ENCODE results near the gene SMARCA5.

The SMARCA5 gene

GRCh38 chr4:143539670-143540023 is 26.1 kb downstream of the SMARCA5 start:
- no peak for DNase-seq

DNA sequence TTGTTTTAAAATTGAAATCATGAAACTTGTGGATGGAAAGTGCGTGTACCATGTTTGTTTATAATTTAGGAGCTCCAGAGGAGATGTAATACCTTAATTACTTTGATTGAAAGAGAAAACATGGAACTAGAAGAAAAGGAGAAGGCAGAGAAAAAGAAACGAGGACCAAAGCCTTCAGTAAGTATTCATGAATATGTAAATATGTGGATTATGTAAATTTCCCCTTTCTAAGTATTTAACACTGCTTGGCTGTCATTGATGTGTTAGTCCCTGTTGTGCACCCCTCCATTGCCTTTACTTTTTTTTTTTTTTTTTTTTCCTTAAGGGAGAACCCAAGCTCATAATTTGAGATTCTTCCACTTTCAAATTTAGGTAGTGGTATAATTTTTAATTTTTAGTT is 36.4 kb downstream of the SMARCA5 start:
- DNase-seq = no peak

DNA sequence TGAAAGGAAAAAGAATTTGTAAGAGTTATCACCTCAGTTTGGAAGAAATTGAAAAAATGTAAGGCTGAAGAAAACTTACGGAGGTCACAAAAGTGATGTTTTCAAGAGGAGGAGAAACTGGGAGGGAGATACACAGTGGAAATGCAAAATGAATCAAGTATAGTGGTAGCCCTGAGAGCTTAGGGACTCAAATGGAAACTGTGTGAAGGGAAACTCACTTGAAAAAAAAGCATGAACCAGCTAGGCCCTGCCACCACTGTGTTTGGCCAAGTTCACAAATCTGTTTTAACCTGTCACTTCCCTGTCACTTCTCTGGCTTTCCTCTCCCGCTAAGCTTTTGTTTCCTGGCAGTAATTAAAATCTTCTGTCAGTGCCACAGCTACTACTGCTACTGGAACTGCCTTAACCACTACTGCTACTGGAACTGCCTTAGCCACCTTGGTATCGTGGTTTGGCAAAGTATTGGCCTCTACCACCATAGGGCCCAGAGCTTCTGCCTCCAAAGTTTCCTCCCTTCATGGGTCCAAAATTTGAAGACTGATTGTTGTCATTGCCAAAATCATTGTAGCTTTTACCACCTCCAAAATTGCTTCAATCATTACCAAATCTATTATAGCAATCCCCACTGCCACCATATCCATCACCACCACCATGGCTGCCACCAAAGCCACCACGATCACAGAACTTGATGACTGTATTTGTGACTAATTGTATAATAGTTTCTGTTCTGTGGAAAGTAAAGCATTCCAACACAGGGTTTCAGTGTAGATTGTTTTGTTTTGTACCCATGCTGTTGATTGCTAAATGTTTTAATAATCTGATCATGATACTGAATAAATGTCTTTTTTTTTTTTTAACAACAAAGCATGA is 41.5 kb downstream of the SMARCA5 start:
- no peak for DNase-seq

DNA sequence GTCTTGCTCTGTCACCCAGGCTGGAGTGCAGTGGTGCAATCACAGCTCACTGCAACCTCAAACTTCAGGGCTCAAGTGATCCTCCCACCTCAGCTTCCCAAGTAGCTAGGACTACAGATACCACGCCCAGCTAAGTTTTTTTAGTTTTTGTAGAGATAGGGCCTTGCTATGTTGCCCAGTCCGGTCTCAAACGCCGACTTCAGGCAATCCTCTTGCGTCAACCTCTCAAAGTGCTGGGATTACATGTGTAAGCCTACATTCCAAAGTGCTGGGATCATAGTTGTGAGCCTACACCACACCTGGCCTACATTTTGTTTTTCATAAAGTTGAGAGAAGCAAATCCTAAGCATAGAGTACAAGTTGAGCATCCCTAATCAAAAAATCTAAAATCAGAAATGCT is 42.2 kb downstream of the SMARCA5 start:
- no peak for DNase-seq

DNA sequence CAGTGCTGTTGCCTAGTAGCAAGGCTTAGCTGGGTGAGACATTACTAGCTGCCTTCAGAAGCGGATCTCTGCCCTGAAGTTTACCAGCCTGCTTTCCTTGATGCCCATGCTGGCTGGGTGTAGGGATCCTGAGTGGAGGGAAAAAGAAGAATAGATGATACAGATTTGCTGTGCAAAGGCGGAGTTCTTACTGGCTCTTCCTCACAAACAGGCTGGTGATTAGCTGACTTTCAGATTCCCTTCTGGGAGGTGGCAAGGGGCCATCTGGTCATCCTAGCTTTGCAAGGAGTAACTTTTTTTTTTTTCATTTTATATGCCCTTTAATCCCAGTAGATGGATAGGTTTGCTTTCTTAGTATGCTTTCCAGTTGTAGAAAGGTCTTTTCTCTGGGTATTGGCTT is 44.8 kb downstream of the SMARCA5 start:
- DNase-seq = no peak

DNA sequence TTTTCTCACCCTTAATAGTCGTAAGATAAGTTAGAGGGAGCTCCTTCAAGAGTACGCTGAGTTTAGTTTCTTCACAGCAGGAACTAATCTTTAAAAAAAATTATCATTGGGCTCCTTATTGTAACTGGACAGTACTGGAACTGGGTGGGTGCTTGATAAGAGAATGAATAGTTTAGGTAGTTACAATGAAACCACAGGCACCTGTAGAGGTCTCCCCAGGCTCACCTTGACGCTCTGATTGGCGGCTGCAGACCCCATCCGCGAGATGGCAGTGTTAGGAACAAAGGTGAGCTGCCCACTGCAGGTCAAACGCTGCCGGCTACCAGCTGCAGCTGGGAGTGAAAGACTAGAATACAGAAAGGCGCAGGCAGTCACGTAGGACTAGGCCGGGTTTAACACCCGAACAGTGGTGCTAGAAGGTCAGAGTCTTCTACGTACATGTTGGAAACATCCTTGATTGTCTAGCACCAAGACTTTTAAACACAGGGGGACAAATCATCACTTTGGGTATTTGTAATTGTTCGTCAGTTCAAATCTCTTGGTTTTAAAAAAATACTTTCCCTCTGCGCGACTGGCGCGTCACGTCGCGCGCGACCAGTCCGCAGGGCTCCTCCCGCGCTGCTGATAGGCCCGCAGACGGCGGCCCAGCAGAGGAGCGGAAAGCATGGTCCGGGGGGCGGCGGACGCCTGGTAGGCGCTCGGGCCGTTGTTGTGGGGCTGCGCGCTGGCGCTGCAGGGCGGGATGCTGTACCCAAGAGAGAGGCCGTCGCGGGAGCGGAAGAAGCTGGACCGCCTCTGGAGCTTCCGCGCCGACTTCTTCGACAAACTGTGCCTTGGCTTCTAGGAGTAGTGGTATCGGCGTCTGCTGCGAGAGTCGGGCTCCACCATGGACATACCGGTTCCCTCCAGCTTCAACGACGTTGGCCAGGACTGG is 45.6 kb downstream of the SMARCA5 start:
- no peak for DNase-seq

GRCh38 chr4:143559757-143560147 is 46.2 kb downstream of the SMARCA5 start:
- DNase-seq = no peak

- DNase-seq = no peak
Measured at GRCh38 chr4:143564472-143564871, 51.0 kb downstream of the SMARCA5 start.

GRCh38 chr4:143575331-143575730 is 61.8 kb downstream of the SMARCA5 start:
- no peak for DNase-seq

GRCh38 chr4:143581331-143581946 is 67.9 kb downstream of the SMARCA5 start:
- DNase-seq = no peak

- DNase-seq = no peak
Measured at GRCh38 chr4:143585548-143585947, 72.0 kb downstream of the SMARCA5 start.

DNA sequence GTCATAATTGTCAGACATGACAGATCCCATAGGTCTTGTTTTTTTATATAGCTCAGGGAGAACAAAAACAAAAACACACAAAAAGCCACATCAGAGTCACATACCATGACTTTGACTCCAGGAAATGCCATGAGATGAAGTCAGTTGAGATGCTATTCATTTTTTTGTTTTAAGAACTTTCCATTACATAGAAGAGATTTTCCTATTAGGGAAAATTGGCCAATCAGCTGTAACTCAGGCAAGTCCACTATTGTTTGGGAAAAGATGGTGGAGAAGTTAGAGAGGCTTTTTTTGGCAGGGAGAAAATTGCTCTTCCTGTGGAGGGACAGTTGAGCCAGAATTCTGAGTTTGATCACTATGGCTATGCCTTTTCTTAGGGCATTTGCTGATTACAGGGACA is 72.6 kb downstream of the SMARCA5 start:
- DNase-seq = no peak

- DNase-seq = no peak
Measured at GRCh38 chr4:143587703-143588102, 74.2 kb downstream of the SMARCA5 start.

DNA sequence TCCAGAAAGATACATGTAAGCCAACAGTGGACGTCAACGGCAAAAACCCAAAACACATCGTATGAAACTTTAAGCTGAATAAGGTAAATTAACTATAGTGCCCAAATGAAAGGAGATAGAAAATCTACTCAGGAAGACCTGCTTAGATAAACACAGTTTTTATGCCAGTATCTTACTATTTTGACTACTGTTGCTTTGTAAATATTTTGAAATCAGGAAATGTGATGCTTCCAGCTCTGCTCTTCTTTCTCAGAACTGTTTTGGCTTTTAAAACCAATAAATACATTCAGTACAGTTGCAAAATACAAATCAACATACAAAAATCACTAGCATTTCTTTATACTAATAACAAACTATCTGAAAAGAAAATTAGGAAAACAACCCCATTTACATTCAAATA is 83.8 kb downstream of the SMARCA5 start:
- DNase-seq = no peak

- DNase-seq = no peak
Measured at GRCh38 chr4:143598816-143599215, 85.3 kb downstream of the SMARCA5 start.

GRCh38 chr4:143599827-143600226 is 86.3 kb downstream of the SMARCA5 start:
- no peak for DNase-seq

GRCh38 chr4:143606480-143606879 is 93.0 kb downstream of the SMARCA5 start:
- no peak for DNase-seq
